GM18519 (cell line): ENCODE measurements around the gene SGSH.

Experiments
- ATAC-seq: cut with Tn5 transposase; IDR thresholded peaks from one replicate; pipeline ENCODE4 v1.9.1; 2021; ENCODE audit warnings: mild to moderate bottlenecking, moderate library complexity; ENCODE audit not compliant: unreplicated experiment, low FRiP score

SGSH gene

GRCh38 chr17:80189611-80190010, 30.5 kb downstream of the SGSH start:
- ATAC-seq: no peak

DNA sequence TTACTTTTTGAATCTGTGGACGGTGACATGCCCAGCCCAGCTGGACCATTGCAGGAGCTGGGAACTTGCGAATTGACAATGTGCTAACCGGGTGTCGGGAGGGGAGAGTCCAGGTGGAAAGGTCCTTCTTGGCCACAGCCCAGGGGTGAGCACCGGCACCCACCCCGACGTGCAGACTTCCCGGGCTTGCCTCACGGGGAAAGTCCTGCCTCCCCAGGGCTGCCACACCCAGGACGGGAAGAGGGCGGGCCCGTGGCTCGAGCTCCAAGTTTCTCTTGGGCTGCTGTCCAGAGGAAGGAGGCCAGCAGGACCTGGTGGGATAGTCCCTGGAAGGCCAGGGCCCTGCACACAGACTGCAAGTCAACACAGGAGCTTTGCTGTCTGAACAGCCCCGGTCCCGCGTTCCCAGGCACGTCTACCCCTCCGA, 32.6 kb downstream of the SGSH start:
- no peak for ATAC-seq

GRCh38 chr17:80187090-80187489, 33.0 kb downstream of the SGSH start:
- ATAC-seq: no peak

GRCh38 chr17:80185968-80186367, 34.2 kb downstream of the SGSH start:
- ATAC-seq: no peak

- no peak for ATAC-seq
Observed at GRCh38 chr17:80184423-80184714, 35.8 kb downstream of the SGSH start.

DNA sequence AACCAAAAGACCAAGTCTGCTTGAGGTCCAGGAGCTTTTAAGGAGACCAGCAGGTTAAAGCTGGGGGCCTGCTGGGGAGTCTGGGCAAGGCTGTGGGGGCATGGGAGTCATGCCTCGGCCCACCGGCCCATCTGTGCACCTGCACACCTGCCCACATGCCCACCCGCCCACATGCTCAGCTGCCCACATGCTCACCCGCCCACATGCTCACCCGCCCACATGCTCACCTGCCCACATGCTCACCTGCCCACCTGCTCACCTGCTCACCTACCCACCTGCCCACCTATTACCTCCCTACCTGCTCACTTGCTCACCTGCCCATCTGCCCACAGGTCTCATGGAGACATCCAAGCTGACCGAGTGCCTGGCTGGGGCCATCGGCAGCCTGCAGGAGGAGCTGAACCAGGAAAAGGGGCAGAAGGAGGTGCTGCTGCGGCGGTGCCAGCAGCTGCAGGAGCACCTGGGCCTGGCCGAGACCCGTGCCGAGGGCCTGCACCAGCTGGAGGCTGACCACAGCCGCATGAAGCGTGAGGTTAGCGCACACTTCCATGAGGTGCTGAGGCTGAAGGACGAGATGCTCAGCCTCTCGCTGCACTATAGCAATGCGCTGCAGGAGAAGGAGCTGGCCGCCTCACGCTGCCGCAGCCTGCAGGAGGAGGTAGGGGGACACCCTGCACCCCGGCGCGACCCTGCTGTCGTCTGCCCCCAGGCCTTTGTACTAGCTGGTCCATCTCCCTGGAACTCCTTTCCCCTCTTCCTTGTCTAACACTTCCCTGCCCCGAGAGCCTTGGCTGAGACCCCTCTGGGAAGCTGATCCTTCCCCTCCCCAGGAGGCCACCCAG, 36.3 kb downstream of the SGSH start:
- no peak for ATAC-seq

- no peak for ATAC-seq
Observed at GRCh38 chr17:80182845-80183223, 37.3 kb downstream of the SGSH start.

DNA sequence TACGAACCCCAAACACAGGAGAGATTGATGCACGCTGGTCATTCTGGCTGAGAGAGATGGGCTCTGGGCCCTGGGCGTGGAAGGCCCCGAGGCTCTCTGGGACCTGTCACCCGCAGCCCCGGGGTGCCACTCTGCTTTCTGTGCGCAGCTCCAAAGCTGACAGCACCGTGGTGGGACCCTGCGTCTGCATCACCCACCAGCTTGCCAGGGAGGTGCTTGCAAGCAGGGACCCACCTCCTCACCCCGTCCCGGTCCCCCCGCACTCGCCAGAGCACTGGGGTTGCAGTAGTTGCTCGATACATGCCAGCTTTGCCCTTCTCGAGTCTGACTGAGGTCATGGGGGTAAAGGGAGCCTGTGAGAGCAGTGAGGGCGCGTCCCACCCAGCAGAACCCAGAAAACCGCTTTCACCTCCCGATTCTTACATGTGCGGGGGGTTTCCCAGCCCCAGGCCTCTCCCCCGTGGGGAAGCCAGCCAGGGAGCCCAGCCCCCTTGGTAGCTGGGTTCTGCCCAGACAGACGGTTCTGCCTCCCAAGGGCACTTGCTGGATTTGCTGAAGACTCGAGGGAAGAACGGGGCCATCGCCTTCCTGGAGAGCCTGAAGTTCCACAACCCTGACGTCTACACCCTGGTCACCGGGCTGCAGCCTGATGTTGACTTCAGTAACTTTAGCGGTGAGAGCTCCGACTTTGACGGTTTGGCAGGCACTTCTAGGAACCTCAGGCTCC, 37.9 kb downstream of the SGSH start:
- ATAC-seq: no peak

GRCh38 chr17:80181431-80181830, 38.7 kb downstream of the SGSH start:
- ATAC-seq: no peak

GRCh38 chr17:80180192-80180591, 39.9 kb downstream of the SGSH start:
- no peak for ATAC-seq

DNA sequence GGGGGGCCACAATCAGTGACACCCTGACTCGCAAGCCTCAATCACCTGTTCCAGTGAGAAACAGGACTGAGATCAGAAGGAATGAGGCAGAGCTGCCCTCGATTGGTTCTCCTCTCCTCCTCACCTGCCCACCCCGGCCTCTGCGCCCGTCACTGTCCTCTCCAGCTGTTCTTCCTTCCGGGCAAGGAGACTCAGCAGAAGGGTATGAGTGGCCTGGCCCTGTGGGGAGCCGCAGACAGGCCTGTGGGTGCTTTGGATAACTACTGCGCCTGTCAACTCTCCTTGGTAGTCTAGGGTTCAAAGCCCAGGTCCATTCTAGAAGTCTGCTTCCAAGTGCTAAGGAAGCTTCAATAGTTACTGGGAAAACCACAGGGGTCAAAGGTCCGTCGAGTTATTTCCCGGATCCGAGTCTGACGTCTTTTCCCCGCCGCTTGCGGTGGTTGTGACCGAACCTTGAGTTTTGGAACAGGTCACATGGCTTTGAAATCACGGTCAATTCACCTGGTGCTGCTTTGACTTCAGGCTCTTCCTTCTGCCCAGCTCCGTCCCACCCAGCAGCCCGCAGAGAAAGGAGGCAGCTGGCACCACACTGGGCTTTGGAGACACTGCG, 42.0 kb downstream of the SGSH start:
- no peak for ATAC-seq

- ATAC-seq: no peak
Observed at GRCh38 chr17:80176757-80177156, 43.4 kb downstream of the SGSH start.

DNA sequence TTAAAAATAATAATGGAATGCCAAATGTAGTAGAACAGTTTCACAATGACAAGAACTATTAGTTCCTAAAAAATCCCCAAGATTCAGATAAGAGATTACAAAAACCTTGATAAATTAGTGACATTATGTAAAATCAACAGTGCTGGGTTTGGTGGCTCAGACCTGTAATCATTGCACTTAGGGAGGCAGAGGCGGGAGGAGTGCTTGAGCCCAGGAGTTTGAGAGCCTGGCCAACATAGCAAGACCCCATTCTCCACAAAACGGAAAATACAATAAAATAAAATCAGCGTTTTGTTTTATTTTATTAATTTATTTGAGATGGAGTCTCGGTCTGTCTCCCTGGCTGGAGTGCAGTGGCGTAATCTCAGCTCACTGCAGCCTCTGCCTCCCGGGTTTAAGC, 46.2 kb downstream of the SGSH start:
- no peak for ATAC-seq

- ATAC-seq: no peak
Observed at GRCh38 chr17:80173126-80173525, 47.0 kb downstream of the SGSH start.

DNA sequence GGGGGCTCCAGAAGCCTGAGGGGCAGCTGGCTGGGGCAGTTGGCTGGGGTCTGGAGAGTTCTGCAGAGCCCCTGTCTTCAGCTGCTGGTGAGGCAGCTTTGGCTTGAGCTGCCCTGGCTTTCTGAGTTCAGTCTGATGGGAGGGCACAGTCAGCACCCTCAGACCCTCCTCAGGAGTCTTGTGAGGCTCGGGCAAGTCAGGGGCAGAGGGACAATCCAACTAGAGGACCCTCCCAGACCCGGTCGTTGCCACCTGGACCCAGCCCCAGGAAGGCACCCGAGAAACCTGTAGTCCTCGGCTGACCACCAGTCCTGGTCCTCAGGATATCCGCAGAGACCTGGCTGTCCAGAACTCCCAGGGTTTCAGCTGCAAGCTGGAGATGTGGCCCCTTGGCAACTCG, 48.5 kb downstream of the SGSH start:
- no peak for ATAC-seq

DNA sequence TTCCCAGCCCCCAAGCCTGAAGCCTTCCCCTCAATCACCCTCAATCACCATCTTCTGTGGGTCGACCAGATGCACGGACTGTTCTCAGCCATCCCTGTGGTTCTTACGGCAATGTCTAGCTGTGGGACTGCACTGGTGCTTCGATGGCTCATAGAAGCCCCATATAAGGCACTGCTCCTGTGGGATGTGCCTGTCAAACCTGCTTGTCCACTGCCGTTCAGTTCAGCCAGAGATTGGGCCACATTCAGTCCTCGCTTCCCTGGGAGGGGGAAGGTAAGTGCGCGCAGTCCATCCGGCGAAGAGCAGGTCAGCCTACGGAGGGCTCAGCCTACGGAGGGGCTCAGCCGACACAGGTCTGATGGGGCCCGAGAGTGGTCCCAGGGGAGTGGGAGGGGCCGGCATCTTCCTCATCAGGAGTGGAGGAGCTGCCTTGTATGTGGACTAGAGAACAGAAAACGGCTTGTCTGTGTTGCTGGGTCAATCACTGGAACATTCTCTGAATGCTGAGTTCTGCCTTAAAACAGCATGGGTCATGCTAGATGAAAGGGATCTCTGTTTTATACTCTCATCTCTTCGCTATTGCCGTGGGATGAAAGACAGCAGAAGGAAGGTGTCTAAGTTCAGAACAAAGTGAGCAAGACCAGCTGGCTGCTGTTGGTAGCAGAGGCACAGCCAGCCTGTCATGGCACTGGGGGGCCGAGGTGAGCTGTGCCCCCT, 50.2 kb downstream of the SGSH start, which contains the start of gene CARD14:
Gene CARD14 (plus strand): TSS at position 247 of the 717 bp plus-strand sequence. CDS start 11,409 bp downstream, outside the sequence.
- no peak for ATAC-seq

- ATAC-seq: no peak
Observed at GRCh38 chr17:80169107-80169506, 51.0 kb downstream of the SGSH start.

- no peak for ATAC-seq
Observed at GRCh38 chr17:80168371-80168770, 51.8 kb downstream of the SGSH start.

- no peak for ATAC-seq
Observed at GRCh38 chr17:80166446-80166845, 53.7 kb downstream of the SGSH start.

DNA sequence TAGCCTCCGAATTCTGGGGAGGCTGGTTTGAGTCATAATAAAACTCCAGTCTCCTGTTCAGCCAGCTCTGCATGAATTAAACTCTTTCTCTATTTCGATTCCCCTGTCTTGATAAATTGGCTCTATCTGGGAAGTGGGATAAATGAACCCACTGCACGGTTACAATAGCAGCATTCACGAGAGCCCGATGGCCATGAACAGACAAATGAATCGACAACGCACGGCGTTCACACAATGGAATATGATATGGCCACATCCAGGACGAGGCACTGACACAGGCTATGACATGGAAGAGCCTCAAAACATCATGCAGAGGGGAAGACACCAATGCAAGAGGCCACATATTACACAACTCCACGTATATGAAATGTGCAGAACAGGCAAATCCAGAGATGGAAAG, 55.9 kb downstream of the SGSH start:
- no peak for ATAC-seq

- no peak for ATAC-seq
Observed at GRCh38 chr17:80163336-80163735, 56.8 kb downstream of the SGSH start.
